Epidermal melanocyte (primary cell): ENCODE results near the gene TM9SF2.
"Not testable (repeated sequence)": the region's sequence is repeated elsewhere in the genome, so short reads cannot be mapped to it uniquely, and the experiment has no call there.

Experiments used
- DNase-seq: peaks from one replicate; pipeline ENCODE4 v3.0.0; 2011; ENCODE audit warnings: low spot score; ENCODE audit not compliant: insufficient read length

The TM9SF2 gene, protein sequence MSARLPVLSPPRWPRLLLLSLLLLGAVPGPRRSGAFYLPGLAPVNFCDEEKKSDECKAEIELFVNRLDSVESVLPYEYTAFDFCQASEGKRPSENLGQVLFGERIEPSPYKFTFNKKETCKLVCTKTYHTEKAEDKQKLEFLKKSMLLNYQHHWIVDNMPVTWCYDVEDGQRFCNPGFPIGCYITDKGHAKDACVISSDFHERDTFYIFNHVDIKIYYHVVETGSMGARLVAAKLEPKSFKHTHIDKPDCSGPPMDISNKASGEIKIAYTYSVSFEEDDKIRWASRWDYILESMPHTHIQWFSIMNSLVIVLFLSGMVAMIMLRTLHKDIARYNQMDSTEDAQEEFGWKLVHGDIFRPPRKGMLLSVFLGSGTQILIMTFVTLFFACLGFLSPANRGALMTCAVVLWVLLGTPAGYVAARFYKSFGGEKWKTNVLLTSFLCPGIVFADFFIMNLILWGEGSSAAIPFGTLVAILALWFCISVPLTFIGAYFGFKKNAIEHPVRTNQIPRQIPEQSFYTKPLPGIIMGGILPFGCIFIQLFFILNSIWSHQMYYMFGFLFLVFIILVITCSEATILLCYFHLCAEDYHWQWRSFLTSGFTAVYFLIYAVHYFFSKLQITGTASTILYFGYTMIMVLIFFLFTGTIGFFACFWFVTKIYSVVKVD

DNA sequence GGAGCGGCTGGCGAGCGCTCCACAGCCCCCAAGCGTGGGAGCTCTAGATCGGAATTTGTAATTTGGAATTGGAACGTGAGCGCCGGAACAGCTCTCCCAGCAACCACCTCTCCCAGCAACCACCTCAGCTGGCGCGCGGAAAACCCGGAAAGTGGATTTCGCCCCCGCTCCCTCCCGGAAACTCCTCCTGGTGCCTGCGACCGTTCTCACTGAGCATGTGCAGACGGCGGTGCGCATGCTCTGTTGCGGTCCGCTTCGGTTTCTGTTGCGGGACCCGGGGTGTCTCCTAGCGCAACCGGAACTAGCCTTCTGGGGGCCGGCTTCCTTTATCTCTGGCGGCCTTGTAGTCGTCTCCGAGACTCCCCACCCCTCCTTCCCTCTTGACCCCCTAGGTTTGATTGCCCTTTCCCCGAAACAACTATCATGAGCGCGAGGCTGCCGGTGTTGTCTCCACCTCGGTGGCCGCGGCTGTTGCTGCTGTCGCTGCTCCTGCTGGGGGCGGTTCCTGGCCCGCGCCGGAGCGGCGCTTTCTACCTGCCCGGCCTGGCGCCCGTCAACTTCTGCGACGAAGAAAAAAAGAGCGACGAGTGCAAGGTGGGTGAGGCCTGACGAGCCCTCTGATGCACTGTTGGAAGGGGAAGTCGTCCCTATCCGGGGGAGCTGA lies at the start of gene TM9SF2:
TM9SF2 (plus strand) TSS at position 289 of the 664 bp plus-strand sequence; CDS start at position 424, 135 bp downstream.
- DNase-seq, result peak; percentile 85

DNA sequence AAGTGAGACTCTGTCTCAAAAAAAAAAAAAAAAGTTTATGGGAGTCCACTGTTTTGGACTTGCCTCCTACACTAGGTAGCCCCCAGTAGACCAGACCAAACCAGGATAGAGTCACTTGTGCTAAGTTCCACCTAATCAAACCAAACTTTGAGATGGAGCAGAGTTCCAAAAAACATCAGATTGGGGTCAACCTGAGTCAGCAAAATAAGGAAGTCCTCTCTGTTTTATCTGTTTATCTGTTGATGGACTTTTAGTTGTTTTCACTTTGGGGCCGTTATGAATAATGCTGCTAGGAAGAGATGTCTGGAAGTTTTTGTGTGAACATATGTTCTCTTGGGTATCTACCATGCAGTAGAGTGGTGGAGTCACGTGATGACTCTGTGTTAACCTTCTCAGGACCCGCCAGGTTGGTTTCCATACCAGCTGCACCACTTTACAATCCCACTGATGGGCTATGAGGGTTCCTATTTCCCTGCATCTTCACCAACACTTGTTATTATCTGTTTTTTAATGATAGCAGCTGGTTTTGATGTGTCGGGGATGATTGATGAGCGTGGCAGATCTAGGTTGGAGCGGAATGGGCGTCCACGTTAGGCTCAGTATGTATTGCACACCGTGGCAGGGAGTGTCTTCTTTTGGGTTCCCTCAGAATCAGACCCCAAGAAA lies 46.6 kb upstream of the TM9SF2 start:
- no peak for DNase-seq

DNA sequence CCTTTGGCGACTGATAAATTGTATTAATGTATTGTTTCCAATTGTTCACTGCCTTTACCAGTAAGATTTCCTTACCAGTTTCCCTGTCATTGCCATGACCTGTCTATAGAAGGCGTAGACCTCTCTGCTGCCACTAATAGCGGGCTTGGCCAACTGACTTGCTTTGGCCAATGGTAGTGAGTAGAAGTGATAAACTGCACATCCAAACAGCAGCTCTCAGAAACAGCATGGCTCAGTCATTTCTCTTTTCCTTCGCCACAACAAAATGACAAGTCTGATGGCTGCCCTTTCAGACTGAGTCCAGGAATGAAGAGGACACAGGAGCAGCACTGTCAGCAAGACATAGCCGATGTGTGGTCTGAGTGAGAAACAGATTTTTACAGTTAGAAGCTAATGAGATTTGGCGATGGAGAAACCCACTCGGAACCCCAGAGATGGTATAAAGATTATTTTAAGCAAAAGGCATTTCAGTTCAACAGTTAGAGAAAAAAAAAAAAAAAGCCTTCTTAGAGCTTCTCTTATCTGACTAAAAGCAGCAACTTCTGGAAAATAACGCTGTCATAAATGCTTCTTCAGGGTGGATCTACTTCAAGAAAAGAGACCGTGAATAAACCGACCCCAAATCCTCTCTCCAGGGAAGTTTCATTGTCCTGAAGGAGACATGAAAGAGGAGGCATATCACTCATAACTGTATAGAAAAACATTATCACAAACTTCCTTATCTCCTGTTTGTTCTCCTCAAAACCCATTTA lies 42.0 kb upstream of the TM9SF2 start:
- DNase-seq, result no peak

DNA sequence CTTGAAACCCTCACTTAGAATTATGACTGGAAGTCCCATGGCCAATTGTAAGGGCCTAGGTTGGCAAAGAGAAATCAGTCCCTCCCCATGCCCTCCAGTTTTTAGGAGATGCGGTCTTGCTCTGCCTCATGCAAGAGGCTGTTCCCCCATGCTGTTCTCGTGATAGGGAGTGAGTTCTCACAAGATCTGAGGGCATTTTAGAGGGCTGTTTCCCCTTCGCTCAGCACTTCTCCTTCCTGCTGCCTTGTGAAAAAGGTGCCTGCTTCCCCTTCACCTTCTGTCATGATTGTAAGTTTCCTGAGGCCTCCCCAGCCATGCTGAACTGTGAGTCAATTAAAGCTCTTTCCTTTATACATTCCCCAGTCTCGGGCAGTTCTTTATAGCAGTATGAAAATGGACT lies 40.5 kb upstream of the TM9SF2 start:
- DNase-seq, result not testable (repeated sequence)

DNA sequence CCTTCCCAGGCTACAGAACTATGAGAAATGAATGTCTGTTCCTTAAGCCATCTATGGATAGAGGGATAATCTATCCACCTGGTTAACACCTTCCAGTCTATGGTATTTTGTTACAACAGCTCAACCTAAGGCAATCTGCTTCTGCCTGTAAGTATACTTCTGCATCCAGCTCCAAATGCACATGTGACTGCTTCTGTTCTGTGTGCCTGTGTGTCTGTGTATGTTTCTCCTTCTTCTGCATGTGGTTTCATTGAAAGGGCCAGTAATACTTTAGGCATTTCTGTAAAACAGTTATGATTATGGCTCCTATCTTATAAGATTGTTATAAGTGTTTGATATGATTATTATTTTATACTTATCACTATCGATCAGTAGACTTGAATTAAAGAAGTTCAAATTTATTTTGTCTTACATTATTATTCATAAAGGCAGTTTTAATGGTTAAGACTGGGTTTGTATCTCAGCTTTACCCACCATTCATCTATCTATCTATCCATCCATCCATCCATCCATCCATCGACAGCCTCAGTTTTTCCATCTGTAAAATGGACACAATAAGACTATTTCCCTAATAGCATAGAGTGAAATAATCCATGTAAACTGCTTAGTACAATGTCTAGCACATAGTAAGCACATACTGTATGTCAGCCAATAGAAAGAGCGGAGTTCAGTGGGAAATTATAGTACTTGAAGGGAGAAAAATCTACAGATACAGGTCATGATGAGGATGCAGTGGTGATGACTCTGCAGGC lies 37.5 kb upstream of the TM9SF2 start:
- DNase-seq, result no peak

DNA sequence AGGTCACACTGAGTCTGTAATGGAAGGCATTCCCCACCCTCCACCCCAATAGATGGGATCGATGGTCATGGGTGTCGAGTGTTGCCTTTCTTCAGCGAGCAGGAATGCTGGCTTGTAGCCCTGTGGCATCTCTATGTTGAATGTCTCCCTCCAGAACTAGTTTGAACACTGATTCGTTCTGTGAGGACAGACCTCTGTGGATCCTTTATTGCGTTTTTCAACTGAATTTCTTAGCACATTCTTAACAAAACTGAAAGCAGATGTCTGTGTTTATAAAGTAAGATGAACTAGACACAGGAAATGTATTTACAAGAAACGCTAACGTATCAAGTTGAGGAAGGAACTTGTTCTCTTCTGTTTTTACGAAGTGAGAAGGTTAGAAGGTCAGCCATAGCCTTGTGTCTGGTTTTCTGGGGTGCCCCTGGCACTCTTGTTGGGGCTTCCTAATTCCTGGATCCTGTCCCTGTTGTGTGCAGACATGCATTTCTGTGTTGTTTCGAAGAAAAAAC lies 36.8 kb upstream of the TM9SF2 start:
- DNase-seq, result peak; percentile 20

DNA sequence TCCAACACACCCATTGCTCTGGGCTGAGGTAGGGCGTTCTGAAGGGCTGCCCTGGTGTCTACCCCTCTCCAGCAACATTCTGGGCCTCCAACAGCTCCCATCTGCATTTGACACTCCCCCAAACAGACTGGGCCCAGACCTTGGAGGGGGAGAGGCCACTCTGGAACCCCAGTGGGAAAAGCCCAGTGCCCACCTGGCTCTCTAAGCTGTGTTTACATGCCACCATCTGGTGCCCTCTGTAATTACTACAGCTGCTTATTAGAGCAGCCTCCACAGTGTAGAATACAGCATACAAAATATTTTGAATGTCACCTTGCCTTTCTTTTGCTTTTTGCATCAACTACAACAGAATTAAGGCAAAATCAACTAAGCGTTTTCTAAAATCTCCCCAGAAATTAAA lies 35.8 kb upstream of the TM9SF2 start:
- DNase-seq, result no peak

DNA sequence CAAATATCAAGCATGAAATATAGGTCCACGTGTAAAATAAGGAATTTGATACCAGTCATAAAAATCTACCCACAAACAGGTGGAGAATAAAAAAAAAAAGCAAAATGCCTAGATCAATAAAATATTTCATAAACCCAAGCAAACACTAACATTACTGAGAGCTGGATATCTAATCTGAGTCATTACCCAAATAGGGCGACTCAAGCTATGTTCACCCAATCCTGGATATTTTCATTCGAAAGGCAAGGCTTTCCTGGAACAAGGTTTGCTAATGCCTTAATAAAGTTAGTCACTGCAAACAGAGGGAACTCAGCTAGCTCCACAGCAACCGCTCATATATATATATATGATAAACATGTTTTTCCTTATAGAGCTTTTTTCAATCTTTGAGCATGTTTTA lies 33.5 kb upstream of the TM9SF2 start:
- no peak for DNase-seq

DNA sequence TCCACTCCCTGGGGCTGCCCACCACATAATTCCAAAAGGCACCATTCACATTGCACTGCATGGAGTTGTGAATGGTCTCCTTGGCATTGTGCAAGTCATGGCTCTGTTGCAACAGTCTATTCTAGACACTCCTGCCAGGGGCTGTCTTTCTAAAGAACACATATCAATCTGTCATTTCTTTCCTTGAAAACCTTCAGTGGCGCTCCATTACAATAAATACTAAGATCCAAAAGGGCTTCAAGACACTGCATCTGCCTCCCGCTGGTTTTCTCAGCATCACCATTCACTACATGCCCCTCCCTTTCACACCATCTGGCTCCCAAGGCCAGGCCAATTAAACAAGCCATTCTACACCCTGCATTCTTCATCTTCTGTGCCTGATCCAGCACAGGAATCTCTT lies 32.2 kb upstream of the TM9SF2 start:
- no peak for DNase-seq

DNA sequence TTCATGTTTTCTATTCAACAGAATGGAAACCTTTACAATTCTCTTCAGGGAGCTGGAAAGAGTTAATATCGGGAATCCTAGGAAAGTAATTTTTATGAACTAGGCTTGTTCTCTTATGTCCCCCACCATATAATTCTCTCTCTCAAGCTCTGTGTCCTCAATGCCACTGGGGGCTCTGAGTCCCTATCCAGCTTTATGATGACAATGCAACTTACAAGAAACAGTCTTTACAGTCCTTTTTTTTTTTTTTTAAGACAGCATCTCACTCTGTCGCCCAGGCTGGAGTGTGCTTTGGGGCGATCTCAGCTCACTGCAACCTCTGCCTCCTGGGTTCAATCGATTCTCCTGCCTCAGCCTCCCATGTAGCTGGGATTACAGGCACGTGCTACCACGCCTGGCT lies 31.2 kb upstream of the TM9SF2 start:
- no peak for DNase-seq

DNA sequence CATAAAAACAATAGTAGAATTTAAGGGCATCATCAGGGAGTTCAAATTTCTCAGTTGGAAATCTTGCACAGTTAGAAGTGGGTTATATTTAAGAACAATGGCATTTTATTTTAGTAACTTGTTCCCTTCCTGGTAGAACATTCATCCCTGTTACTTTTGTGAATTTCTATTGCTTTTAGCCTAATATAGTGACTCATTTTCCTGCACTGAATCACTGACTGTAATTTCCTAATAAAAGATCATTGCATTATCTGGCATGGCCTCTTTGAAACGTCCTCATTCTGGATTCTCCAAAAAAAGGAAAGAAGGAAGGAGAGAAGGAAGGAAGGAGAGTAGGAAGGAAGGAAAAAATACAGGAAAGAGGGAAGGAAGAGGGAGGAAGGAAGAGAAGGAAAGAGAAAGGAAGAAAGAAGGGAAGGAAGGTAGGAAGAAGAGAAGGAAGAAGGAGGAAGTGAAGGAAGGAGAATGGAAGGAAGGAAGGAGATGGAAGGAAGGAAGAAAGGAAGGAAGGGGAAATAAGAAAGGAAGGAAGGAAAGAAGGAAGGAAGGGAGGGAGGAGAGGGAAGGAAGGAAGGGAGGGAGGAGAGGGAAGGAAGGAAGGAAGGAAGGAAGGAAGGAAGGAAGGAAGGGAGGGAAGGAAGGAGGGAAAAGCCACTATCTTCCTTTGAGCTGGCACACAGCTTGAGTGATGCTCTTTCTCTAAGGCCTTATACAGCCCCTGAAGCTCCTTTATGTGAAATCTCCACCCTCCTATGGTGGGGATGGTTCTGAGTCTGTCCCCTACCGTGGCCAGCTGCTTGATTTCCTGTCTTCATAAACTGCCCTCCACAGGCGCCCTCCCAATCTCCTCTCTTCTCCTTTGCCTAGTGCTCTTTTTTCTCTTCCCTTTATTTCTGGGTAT lies 29.8 kb upstream of the TM9SF2 start:
- DNase-seq, result no peak

DNA sequence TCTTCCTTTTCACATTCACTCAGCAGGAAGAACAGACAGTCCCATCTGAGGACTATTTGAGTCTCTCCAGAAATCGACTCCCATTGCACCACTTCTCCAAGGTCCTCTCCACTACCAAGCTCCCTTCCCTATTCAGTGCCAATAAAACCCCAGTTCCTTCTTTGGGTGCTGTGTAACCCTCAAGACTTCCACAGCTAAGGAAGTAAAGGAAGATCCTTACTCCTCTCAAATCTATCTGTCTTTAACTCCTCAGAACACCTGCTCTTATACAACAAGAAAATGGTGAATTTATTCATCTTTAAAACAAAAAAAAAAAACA lies 29.2 kb upstream of the TM9SF2 start:
- no peak for DNase-seq

DNA sequence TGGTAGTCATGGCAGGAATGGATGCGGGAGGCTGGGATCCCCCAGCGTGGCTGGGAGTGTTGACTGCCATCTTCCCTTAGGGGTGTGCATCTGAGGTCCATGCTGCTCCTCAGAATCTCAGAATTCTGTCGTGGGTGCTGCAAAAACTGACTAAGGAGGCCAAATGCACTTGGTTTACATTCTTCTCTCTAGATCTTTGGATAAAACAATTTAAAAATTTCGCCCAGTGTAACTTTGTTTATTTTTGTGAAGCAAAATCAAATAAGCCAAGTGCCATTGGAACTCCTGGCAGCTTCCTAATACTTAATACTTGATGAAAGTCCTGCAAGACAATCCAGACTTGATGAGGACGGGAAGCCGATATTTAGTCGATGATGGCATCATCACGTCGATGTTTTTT lies 27.8 kb upstream of the TM9SF2 start:
- DNase-seq, result no peak

DNA sequence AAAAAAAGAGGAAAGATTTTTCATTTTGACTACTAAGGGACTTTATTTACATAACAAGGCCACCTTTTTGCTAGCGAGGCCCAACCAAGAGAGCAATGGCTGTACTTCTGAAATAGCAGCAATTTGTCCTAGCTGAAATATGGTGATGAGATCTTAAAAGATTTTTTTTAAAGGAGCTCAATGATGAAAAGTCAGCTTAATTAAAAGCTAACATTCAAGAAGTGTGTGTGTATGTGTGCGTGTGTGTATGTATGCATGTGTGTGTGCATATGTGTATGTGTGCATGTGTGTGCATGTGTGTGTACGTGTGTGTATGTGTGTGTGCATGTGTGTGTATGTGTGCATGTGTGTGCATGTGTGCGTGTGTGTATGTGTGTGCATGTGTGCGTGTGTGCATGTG lies 24.6 kb upstream of the TM9SF2 start:
- DNase-seq, result no peak

DNA sequence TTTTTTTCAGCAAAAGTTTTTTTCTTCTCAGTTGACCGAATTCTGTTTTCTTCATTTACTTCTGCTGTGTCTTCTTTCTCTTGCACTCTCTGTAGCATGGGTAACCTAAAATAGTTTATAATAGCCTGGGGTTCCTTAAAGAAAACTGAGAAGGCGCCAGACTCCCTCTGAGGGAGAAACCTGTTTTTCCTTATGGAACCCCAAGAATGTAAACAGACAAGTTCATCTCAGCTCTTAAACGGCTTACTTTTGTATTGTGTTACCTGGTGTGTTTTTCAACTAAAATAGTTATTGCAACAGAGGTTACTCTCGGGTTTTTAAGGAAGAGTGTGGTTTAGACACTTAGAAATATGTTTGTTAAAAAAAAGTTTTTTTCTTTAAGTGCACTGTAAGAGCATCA lies 23.8 kb upstream of the TM9SF2 start:
- no peak for DNase-seq

DNA sequence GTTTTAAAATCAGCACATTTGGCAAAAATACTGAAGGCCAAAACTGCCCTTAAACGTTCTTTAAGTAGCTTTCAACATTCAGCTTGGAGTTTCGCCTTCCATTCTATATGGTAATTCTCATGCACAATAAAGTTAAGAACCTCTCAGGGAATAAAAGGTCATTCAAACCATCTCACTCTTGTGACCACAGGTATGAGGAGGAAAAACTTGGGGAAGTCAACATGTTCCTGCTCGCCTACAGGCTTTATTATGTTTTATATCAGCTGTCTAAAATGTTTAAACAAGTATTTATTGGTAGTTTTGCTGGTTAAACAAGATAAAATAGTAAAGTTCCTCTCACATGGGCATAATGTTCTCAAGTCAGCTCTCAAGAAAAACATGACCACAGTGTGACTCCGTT lies 19.9 kb upstream of the TM9SF2 start:
- DNase-seq, result no peak

DNA sequence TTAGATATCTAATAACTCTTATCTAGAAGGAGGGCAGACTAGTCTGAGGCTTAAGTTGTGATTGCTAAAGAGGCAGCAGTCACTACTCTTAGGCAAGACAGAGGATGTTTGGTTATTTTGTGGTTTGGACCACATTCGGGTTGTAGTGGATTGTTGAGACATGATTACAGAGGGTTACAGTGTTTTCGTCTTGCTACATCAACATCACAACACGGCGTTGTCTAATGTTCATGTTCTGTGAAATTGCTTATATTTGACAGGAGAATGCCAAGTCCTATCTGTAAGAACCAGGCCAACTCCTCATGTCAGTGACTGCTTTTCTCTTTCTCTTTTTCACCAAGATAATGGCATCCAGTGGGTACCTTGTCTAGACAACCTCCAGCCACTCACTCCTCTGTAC lies 16.8 kb upstream of the TM9SF2 start:
- DNase-seq, result no peak

DNA sequence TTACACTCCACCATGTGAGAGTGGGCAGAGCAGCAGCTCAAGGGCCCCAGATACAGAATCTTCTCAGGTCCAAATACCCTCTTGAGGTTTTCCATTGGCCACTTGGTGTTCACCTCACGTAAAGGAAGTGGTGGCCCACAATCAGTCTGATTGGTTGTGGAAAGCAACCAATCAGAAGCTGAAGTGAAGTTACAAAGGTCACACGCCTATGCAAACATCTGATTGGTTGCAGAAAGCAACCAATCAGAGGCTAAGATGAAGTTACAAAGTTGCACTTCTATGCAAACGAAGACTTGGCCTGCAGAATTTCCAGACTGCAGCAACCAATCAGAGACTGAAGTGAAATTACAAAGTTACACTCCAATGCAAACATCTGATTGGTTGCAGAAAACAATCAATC lies 14.3 kb upstream of the TM9SF2 start:
- no peak for DNase-seq

DNA sequence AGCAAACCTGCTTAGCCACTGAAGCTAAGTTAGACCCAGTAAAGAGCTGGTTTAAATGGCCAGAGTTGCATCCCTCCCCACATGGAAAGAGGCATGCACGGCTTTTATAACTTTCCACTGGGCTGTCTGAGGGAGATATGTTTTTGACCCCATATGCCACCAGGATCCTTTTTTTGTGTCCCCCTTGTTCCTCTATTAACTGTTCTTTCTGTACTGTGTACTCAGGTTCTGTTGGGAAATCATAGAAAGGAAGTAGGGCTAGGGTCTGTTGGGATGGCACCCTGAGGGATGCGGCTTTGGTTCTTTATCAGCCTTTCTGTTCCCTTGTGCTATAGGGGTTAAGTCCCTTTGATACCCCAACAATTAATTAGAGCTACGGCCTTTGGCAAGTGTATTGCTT lies 12.2 kb upstream of the TM9SF2 start:
- no peak for DNase-seq
